ENCODE results near the gene ISYNA1. TPM values are rescaled to one million over a fixed set of nuclear protein-coding genes. Genes with fewer than 3 reads are reported as not detected.

The ISYNA1 gene
- total and polyA plus RNA-seq, 2 of the 13 experiments (the other 11 are each of a cell fraction or from before 2014, with no cell fraction given): 29.6 to 48.5 TPM

GRCh38 chr19:18388100-18388959, 49.6 kb downstream of the ISYNA1 start (continued):
- TF ChIP-seq ZNF772 (CRISPR knock-in tag; IDR thresholded peaks at IDR 0.05) (peak; percentile 86; the same call in 1 of the 2 replicates), ZNF207 (IDR thresholded peaks at IDR 0.05; ENCODE audit: borderline replicate concordance) (no peak), ARID5B (CRISPR knock-in tag; IDR thresholded peaks at IDR 0.05) (no peak; the same call in 1 of the 2 replicates), PCBP1 (IDR thresholded peaks at IDR 0.05; ENCODE audit: borderline replicate concordance, low read depth, low read length) (peak; percentile 78; the same call in 1 of the 2 replicates), SP1 (IDR thresholded peaks at IDR 0.05) (no peak), SP1 (CRISPR knock-in tag; IDR thresholded peaks at IDR 0.05) (no peak; the same call in 1 of the 2 replicates), ZNF549 (CRISPR knock-in tag; IDR thresholded peaks at IDR 0.05) (0 out of 2 replicates have a peak, but pooled peaks have one; percentile 26), KIAA2018 (CRISPR knock-in tag; IDR thresholded peaks at IDR 0.05; ENCODE audit: borderline replicate concordance) (no peak)
